GM12874 (cell line): ENCODE data around the gene EEF1A2.

Experiments
- TF ChIP-seq, protein P1 (sequence below): IDR thresholded peaks from 2 replicates; pipeline ENCODE4 v1.5.1; 2011; ENCODE audit warnings: low read depth, mild to moderate bottlenecking, control low read depth, low read length, moderate library complexity; ENCODE audit not compliant: insufficient read depth

EEF1A2 gene

DNA sequence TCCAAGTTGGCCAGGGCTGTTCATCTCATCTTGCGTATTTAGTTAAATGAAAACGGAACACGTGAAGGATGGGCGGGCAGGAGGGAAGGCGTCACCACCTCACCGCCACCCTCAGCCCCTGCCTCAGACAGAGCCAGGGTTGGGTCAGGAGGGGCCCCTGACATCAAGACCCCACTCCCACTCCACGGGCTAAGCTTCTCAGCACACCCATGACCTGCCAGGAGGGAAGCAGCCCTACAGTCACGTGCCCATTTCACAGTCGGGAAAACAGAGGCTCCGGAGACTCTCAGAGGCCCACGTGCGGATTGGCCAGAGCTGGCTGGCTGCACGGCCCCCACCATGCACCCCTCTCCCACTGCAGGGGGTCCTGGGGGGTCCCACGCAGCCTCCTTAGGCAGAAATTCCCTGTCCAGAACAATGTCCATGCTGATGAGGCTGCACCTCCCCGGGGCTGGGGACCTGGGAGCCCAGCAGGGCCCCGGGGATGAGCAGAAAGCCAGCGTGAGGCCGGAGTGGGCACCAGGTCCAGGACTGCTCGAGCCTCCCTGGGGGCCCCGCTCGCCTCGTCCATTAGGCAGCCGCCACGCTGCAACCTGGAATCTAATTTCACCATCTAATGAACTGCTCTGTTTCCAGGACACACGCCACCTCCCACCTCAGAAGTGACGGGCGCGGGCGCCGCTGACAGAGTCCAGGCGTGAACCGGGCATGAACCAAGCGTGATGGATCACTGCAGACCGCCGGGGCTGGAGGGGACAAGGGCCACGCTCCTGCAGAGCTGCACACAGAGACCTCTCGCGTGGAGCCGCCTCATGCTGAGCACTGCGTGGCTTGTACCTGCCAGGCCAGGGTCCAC is 42.2 kb downstream of the EEF1A2 start:
- TF ChIP-seq, protein P1, sequence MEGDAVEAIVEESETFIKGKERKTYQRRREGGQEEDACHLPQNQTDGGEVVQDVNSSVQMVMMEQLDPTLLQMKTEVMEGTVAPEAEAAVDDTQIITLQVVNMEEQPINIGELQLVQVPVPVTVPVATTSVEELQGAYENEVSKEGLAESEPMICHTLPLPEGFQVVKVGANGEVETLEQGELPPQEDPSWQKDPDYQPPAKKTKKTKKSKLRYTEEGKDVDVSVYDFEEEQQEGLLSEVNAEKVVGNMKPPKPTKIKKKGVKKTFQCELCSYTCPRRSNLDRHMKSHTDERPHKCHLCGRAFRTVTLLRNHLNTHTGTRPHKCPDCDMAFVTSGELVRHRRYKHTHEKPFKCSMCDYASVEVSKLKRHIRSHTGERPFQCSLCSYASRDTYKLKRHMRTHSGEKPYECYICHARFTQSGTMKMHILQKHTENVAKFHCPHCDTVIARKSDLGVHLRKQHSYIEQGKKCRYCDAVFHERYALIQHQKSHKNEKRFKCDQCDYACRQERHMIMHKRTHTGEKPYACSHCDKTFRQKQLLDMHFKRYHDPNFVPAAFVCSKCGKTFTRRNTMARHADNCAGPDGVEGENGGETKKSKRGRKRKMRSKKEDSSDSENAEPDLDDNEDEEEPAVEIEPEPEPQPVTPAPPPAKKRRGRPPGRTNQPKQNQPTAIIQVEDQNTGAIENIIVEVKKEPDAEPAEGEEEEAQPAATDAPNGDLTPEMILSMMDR, result no peak

DNA sequence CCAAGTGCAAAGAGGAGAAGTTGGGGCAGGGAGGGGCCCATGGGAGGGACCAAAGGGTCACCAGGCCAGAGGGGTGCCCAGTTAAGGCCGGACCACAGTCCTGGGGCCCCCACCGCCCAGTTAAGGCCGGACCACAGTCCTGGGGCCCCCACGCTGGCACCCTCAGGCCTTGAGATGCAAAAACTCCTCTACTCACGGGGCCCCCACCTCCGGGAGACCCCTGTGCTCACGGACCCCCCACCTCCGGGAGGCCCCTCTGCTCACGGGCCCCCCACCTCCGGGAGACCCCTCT is 43.4 kb downstream of the EEF1A2 start:
- TF ChIP-seq, protein P1, result no peak

DNA sequence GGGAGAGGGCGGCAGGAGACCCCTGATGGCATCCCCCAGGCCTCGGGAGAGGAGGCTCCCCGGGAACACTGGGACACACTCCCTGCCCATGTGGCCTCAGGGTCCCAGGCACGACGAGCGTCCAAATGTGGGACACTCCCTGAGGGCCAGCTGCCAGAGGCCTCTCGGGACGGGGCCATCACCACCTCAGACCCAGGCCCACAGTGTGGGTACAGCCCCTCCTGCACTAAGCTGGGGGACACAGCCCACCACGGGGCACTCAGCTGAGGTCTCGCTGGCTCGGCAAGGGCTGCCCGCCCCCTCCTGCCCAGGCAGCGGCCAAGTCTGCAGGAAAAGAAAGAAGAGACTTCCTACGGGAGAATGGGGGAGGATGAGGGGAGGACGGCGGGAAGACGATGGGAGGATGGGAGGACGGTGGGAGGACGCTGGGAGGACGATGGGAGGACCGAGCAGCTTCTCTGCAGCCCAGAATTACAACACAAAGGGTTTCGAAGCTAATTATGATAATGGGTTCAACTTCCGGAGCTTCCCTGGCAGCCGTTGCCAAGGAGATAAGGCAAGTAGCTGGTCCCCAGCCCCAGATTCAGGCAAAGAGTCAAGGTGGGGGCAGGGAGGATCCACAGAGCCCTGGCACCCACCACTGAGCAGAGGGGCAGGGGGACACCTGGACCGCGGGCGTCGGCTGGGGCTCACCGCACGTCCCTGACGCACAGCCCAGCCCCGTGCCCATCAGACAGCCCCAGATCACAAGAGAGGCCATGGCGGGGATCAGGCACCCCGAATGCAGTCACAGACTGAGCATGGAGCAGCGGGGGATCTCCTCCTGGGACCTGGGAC is 43.9 kb downstream of the EEF1A2 start:
- TF ChIP-seq, protein P1, result no peak

DNA sequence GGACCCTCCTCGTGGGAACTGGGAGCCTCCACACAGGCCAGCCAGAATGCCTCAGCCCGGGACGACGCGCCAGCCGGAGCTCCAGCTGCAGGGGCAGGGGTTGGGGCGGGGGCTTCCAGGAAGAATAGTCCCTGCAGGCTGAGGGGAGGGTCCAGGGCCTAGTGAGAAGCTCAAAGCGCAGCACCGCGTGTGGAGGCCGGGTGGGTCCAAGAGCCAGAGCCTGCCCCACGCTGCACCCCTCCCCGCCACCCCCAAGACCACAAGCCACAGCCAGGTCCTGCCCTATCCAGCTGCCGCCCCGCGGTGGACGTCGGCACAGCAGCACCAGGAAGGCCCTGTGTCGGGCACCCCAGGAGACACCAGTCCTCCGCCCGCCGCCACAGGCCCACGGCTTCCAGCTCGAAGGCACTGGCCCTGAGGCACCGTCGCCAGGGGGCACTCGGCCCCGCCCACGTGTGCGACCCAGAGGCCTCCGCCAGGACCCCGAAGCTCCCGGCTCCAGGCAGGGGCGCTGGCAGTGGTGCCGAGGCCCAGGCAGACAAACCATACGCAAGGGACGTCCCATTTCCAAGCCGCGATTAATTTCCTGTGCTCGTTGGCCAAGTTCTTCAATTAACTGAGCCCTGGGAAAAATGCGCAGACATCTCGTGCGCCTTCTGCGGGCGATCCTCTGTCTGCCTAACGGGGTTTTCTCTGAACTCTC is 45.9 kb downstream of the EEF1A2 start:
- TF ChIP-seq, protein P1, result no peak

DNA sequence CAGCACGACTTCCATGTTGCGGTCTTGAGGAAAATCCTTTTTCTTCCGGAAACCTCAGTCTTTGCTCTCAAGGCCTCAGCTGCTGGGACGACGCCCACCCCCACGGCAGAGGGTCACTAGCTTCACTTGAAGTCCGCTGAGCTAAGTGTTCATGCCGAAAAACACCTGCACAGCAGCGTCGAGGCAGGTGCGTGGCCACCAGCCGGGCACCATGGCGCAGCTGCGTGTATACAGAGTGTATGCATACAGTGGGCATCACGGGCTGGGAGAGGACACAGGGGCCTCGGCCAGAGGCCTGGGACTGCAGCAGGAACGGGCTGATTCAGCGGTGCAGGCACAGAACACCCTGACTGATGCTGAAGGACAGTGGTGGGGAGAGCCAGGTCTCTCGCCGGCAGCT is 46.5 kb downstream of the EEF1A2 start:
- TF ChIP-seq, protein P1, result no peak

DNA sequence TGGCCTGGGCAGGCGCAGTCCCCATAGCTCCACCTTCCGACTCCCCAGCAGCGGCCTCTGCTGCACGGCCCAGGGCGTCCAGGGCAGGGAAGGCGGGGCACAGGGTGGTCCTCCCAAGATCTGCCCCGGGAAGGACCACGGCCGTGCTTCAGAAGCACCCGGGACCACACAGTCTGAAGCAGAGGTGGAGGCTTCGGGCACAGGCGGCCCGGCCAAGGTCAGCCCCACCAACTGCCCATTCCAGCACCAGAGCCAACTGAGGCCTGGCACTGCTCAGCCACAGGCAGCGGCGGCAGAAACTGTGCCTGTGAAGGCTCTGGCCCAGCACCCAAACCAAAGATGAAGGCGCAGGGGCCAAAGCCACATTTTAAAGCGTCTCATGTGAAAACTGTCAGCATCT is 47.1 kb downstream of the EEF1A2 start:
- TF ChIP-seq, protein P1, result no peak
